IPS-11a (cell line): ENCODE measurements around the gene TTC22.
"Not testable (repeated sequence)": the region's sequence is repeated elsewhere in the genome, so short reads cannot be mapped to it uniquely, and the experiment has no call there.

ENCODE experiments used
- H3K4me3 ChIP-seq: one replicate; pipeline ENCODE4 v1.5.1; 2013; ENCODE audit warnings: low read depth, low read length, control low read depth

Gene TTC22

GRCh38 chr1:54791880-54792522, 9.1 kb downstream of the TTC22 start:
- H3K4me3 ChIP-seq, result no peak overlapping the region

DNA sequence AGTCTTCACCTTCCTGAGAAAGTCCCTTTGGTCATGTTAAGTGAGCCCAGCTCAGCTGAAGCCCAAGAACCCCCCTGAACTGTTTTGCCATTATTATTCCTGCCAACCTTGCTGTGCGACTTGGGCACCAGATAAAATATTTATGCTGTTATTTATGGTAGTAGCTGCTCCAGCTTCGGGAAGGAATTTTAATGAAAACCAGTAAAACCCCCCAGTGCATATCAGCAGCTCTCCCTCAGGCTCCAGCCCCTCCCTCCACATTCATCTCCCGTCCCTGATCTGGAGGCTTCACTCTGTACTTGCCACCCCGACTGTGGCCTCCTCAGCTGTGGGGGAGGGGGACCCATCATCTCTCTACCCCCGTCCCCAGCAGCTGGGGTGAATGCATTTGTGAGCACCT, 12.7 kb downstream of the TTC22 start:
- H3K4me3 ChIP-seq, result no peak overlapping the region

DNA sequence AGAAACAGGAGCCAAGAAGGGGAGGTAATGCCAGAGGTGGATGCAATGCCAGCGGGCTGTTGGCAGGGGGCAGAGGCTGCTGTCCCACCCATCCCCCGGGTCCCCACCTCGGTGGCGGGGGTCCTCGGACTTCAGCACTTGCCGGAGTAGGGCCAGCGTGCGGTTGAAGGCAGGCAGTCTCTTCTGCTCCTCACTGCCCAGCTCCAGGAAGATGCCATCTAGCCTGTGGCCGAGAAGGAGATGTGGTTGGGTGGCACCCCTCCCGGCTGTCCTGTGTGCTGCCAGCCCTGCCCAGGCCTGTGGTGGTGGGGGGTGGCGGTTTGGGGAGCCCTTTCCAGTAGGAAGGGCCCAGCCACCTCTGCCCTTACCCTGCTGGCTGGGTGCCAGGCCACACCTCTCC, 13.5 kb downstream of the TTC22 start:
- no peak overlapping the region for H3K4me3 ChIP-seq

DNA sequence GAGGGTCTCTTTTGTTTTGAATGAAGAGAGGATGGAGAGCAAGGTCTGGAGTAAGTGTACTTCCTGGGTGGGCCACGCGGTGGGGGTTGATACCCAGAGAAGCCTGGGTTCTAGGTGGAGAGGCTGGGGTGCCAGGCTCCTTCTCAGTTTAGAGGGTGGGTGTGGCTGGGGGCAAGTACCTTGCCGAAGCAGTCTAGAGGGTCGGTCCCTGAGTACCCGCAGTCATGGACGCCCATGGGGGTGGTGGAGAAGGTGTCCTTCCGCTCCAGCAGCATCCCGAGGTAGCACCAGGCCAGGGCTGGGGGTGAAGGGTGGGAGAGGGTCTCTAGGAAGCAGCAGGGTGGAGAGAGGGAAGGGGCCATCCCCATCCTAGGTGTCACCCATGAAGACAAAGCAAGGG, 14.3 kb downstream of the TTC22 start:
- no peak overlapping the region for H3K4me3 ChIP-seq

GRCh38 chr1:54784066-54784465, 17.1 kb downstream of the TTC22 start:
- no peak overlapping the region for H3K4me3 ChIP-seq

DNA sequence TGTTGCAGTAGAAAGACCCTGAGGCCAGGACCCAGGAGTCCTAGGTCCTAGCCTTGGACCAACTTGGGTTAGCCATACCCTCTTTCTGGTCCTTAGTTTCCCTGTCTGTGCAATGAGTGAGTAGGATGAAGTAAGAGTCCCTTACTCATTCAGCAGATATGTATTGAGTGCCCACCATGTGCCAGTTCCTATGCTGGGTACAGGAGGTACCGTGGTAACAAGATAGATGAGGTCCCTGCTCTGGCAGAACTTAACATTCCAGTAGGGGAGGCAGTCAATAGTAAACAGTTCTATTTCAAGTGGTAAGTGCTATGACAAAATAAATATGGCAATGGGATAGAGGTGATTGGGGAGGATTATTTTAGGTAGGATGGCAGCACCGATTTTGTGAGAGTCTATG, 18.5 kb downstream of the TTC22 start:
- H3K4me3 ChIP-seq, result no peak overlapping the region

GRCh38 chr1:54782156-54782555, 19.0 kb downstream of the TTC22 start:
- no peak overlapping the region for H3K4me3 ChIP-seq

DNA sequence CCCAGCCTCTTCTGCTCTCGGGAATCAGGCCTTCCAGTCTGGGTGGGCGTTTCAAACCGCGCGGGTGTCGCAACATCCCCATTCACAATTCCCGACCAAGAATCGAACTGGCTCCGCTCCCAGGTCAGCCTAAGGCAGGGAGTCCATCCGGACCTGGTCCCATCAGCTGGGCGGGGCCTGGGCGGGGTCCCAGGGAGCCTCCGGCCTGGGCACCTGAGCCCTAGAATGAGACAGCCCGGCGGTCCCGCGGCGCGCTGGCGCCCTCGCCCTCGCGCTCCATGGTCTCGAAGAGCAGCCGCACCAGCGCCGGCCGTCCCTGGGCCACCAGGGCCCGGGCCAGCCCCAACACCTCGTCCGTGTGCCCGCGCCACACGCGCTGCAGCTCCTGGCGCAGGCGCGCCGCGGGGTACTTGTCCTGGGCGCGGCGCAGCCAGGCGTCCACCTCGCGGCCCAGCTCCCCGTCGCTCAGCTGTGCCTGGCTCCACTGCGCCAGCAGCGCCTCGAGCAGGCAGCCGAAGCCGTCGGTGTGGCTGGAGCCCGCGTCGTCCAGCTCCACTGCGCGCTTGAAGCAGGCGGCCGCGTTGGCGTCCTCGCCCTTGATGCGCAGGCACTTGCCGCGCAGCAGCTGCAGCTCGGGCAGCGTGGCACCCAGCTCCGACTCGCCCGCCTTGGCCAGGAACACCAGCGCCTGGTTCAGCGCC, 19.9 kb downstream of the TTC22 start:
- no peak overlapping the region for H3K4me3 ChIP-seq

DNA sequence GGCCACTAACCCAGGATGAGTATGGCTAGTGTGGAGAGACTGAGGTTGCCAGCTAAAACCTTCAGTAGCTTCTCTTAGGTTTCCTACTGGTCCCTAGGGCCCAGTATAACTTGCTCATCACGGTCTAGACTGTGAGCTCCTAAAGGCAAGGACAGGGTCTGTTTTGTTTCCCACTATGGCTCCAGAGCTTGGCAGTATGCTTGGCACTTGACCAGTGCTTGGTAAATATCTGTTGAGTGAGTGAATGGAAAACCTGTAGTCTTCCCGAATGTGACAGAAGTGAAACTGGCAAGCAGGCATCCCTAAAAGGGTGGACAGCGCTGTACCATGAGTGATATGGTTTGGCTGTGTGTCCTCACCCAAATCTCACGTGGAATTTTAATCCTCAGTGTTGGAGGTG, 23.7 kb downstream of the TTC22 start:
- H3K4me3 ChIP-seq, result no peak overlapping the region

GRCh38 chr1:54777011-54777410, 24.1 kb downstream of the TTC22 start:
- H3K4me3 ChIP-seq, result no peak overlapping the region

DNA sequence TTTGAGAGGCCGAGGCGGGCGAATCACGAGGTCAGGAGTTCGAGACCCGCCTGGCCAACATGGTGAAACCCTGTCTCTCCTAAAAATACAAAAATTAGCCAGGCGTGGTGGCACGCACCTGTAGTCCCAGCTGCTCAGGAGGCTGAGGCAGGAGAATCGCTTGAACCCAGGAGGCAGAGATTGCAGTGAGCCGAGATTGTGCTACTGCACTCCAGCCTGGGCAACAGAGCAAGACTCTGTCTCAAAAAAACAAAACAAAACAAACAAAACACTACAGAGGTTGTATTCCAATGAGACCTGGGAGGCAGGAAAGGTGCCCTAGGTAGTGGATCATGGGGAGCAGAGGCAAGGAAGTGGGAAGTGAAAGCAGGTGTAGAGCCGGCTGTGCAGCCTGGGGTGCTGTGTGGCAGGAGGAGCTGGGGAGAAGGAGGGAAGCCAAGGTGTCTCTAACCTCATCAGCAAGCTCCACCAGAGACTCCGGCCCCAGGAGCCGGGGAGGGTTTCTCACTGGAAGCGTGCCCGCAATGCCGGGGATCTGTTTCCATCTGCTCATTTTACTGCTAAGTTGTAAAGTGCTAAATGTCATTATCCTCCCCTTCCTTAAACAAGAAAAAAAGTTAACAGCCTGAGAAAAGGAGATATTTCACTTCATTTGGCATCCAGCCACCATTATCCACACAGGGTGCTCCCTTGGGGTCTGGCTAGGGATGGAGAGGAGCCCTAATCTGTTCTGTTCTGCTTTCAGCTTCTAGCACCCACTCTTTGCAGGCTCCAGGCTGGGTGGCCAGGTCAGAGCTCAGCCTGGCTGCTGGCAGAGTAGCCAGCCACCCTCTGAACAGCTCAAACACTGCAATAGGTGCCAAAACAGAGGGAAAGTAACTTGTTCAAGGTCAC, 25.0 kb downstream of the TTC22 start:
- not testable (repeated sequence) for H3K4me3 ChIP-seq

- no peak overlapping the region for H3K4me3 ChIP-seq
Measured at GRCh38 chr1:54774820-54775498, 26.2 kb downstream of the TTC22 start.

DNA sequence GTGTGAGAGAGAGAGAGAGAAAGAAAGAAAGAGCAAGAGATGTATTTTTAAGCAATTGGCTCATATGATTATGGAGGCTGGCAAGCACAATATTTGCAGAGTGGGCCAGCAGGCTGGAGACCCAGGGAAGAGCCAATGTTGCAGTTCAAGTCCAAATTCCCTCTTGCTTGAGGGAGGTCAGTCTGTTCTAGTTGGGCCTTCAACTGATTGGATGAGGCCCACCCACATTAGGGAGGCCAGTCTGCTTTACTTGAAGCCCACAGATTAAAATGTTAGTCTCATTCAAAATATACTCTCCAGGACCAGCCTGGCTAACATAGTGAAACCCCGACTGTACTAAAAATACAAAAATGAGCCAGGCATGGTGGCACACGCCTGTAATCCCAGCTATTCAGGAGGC, 28.2 kb downstream of the TTC22 start:
- H3K4me3 ChIP-seq, result no peak overlapping the region

GRCh38 chr1:54768093-54768492, 33.0 kb downstream of the TTC22 start:
- no peak overlapping the region for H3K4me3 ChIP-seq

GRCh38 chr1:54767526-54767925, 33.6 kb downstream of the TTC22 start:
- H3K4me3 ChIP-seq, result no peak overlapping the region

- H3K4me3 ChIP-seq, result no peak overlapping the region
Measured at GRCh38 chr1:54766726-54767125, 34.4 kb downstream of the TTC22 start.

DNA sequence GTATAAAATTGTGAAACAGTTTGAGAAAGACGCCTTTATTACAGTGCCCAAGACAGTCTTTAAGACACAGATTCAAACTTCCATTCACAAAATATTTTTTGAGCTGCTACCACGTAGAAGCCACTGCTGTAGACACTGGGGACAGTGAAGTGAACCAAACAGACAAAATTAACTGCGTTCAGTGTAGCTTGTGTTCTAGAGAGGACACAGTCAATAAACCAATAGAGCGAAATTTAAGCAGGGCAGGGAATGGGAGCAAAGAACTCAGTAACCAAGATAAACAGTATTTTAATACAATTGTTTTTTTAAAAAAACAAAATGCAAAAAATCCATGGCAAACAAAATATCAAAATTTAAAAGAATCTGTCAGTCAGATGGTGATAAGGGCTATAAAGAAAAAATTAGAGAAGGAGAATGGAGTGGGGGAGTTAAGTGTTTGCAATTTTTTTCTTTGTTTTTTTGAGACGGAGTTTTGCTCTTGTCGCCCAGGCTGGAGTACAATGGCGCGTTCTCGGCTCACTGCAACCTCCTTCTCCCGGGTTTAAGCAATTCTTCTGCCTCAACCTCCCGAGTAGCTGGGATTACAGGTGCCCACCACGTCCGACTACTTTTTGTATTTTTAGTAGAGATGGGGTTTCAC, 36.1 kb downstream of the TTC22 start:
- H3K4me3 ChIP-seq, result peak overlapping the region; percentile 31

DNA sequence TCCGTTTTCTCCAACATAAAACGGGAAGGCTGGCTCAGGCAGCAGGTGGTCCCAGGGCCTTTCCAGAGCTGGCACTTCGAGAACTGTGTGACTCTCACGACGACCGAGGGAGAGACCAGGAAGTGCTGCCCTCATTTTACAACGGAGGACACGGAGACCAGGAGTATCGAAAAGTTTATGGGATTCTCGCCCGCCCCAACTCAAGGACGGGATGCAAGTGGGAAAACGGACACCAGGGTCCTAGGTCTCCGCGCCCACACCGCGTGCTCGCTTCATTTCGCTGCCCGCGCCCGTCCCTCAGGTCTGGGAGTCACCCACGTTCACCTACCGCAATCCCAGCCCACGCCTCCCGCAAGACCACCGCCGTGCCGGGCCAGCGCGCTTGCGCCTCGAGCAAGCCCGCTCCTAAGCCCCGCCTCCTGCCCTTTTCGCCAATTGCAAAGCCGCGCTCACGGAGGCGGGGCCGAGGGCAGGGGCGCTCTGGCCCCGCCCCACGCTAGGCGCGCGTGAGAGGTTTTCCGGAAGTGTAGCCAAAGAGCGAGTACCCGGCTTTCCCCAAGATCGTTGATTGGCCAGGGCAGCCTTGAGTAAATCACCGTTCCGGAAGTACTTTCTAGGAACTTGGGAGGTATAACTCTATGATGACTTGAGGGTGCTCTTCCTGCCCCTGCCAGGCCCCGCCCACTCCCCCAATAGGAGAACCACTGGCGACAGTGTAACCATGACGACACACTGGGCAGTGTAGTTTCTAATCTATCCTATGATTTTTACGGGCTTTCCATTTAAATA, 36.8 kb downstream of the TTC22 start, which contains the start of gene PARS2:
PARS2 (minus strand) TSS at position 391 of the 789 bp plus-strand sequence. CDS start 5,362 bp downstream, outside the sequence.
- H3K4me3 ChIP-seq, result peak within 1 kb of the TSS; percentile 98

DNA sequence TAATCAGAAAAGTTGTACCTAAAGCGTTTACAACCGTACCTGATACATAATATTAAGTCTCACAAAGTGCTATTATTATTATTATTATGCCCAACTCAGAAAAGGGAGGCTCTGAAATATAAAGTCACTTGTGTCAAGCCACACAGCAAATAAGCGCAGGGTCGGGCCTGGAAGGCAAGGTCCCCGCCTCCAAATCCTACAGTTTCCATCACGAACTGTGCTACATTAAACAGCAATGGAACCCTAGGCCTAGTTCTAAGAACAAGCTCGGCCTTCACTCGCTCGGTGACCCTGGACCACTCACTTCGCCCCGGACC, 37.3 kb downstream of the TTC22 start:
- peak overlapping the region; percentile 98 for H3K4me3 ChIP-seq
